Measurements from ENCODE around the gene KIF1A. TPM values are rescaled to one million over a fixed set of nuclear protein-coding genes. Genes with fewer than 3 reads are reported as not detected.

KIF1A gene
- total RNA-seq, 2 experiments from 2014 or later: not detected

- no peak for TF ChIP-seq CTCF (IDR thresholded peaks at IDR 0.05)
- H3K36me3 Mint-ChIP-seq (ENCODE audit: low read depth): no peaks in the 10 kb centered on the region
- DNase-seq: no peak
- no peaks in the 10 kb centered on the region for H3K4me1 Mint-ChIP-seq (ENCODE audit: low read depth)
- H3K4me1 ChIP-seq (ENCODE audit: insufficient read depth, low read length): peaks cover 5% of the 10 kb centered on the region
- H3K27me3 Mint-ChIP-seq: no peaks in the 10 kb centered on the region
- H3K36me3 ChIP-seq (ENCODE audit: insufficient read depth, low read length): no peaks in the 10 kb centered on the region
- intact Hi-C loops (cut with DNase I, micrococcal nuclease): loop anchor here in 1 of 2 experiments (10.0 kb wide), 1 partner anchor 220 kb away; no protein-coding TSS in a partner anchor
- no peak overlapping the region for H3K27ac Mint-ChIP-seq
- H3K4me3 ChIP-seq (ENCODE audit: low read length): no peak overlapping the region
- no peaks in the 10 kb centered on the region for H3K9me3 Mint-ChIP-seq
- ChIA-PET POLR2A (no interaction called here), CTCF (no interaction called here)
- H3K9me3 ChIP-seq (ENCODE audit: control insufficient read depth in 1 of 2, insufficient read depth in 1 of 2, low read length in 2 of 2): no peaks in the 10 kb centered on the region
- no peak for ATAC-seq (ENCODE audit: poor library complexity)
- H3K27me3 ChIP-seq (ENCODE audit: control insufficient read depth in 1 of 2, insufficient read depth in 2 of 2, low read length in 2 of 2): no peaks in the 10 kb centered on the region
- H3K27ac ChIP-seq (ENCODE audit: low read depth in 1 of 2, low read length in 2 of 2): no peak overlapping the region
- no peak overlapping the region for H3K4me3 Mint-ChIP-seq
Observed at GRCh38 chr2:240734756-240735155, 85.3 kb downstream of the KIF1A start.

GRCh38 chr2:240733803-240734495 is 86.1 kb downstream of the KIF1A start:
- TF ChIP-seq CTCF (IDR thresholded peaks at IDR 0.05): peak; percentile 33
- peak; percentile 44 for ATAC-seq (ENCODE audit: poor library complexity)
- Histone ChIP-seq H3K27ac (ENCODE audit: low read depth in 1 of 2, low read length in 2 of 2) (no peak overlapping the region), H3K4me1 (ENCODE audit: insufficient read depth, low read length) (no peaks in the 10 kb centered on the region), H3K27me3 (ENCODE audit: control insufficient read depth in 1 of 2, insufficient read depth in 2 of 2, low read length in 2 of 2) (no peaks in the 10 kb centered on the region), H3K36me3 (ENCODE audit: insufficient read depth, low read length) (no peaks in the 10 kb centered on the region), H3K9me3 (ENCODE audit: control insufficient read depth in 1 of 2, insufficient read depth in 1 of 2, low read length in 2 of 2) (no peaks in the 10 kb centered on the region), H3K4me3 (ENCODE audit: low read length) (no peak overlapping the region)
- ChIA-PET CTCF (no interaction called here), POLR2A (no interaction called here)
- Mint-ChIP-seq H3K36me3 (ENCODE audit: low read depth) (no peaks in the 10 kb centered on the region), H3K27me3 (peaks cover 4% of the 10 kb centered on the region), H3K27ac (no peak overlapping the region), H3K4me3 (no peak overlapping the region), H3K9me3 (no peaks in the 10 kb centered on the region), H3K4me1 (ENCODE audit: low read depth) (no peaks in the 10 kb centered on the region)
- peak in 8 of 14 experiments; percentile 9 to 54 (median 14) for DNase-seq
- intact Hi-C loops (cut with DNase I, micrococcal nuclease): loop anchor here (1.0 to 10.0 kb wide), 2 partner anchors 219 to 220 kb away; no protein-coding TSS in a partner anchor

GRCh38 chr2:240732911-240733622 is 87.0 kb downstream of the KIF1A start:
- H3K4me3 Mint-ChIP-seq: no peak overlapping the region
- ATAC-seq (ENCODE audit: poor library complexity) (no peak), DNase-seq (no peak)
- H3K9me3 Mint-ChIP-seq: no peaks in the 10 kb centered on the region
- Histone ChIP-seq H3K4me3 (ENCODE audit: low read length) (no peak overlapping the region), H3K9me3 (ENCODE audit: control insufficient read depth in 1 of 2, insufficient read depth in 1 of 2, low read length in 2 of 2) (no peaks in the 10 kb centered on the region), H3K4me1 (ENCODE audit: insufficient read depth, low read length) (no peaks in the 10 kb centered on the region), H3K27ac (ENCODE audit: low read depth in 1 of 2, low read length in 2 of 2) (no peak overlapping the region), H3K36me3 (ENCODE audit: insufficient read depth, low read length) (no peaks in the 10 kb centered on the region), H3K27me3 (ENCODE audit: control insufficient read depth in 1 of 2, insufficient read depth in 2 of 2, low read length in 2 of 2) (no peaks in the 10 kb centered on the region)
- ChIA-PET POLR2A (no interaction called here), CTCF (no interaction called here)
- peaks cover 5% of the 10 kb centered on the region for H3K27me3 Mint-ChIP-seq
- intact Hi-C loops (cut with DNase I, micrococcal nuclease): loop anchor here (1.0 to 10.0 kb wide), 2 partner anchors 218 to 219 kb away; no protein-coding TSS in a partner anchor
- no peaks in the 10 kb centered on the region for H3K4me1 Mint-ChIP-seq (ENCODE audit: low read depth)
- H3K27ac Mint-ChIP-seq: no peak overlapping the region
- no peaks in the 10 kb centered on the region for H3K36me3 Mint-ChIP-seq (ENCODE audit: low read depth)
- TF ChIP-seq CTCF (IDR thresholded peaks at IDR 0.05): no peak
